AG10803 (cell line): ENCODE data around the gene CAMK2N2.
A peak's percentile ranks its signal among the peaks of the same experiment; 100 is the strongest.

Experiments used
- DNase-seq: peaks from one replicate; pipeline ENCODE4 v3.0.0; 2010; ENCODE audit warnings: low read depth
- H3K4me3 ChIP-seq: 2 replicates; pipeline ENCODE4 v1.5.1; 2011; ENCODE audit warnings: mild to moderate bottlenecking, low read length, control low read depth
- TF ChIP-seq, protein P1 (sequence below): conservative IDR thresholded peaks from 2 replicates; pipeline ENCODE4 v1.5.1; 2011; ENCODE audit warnings: mild to moderate bottlenecking, low read length, control low read depth, inconsistent platforms

CAMK2N2 gene

DNA sequence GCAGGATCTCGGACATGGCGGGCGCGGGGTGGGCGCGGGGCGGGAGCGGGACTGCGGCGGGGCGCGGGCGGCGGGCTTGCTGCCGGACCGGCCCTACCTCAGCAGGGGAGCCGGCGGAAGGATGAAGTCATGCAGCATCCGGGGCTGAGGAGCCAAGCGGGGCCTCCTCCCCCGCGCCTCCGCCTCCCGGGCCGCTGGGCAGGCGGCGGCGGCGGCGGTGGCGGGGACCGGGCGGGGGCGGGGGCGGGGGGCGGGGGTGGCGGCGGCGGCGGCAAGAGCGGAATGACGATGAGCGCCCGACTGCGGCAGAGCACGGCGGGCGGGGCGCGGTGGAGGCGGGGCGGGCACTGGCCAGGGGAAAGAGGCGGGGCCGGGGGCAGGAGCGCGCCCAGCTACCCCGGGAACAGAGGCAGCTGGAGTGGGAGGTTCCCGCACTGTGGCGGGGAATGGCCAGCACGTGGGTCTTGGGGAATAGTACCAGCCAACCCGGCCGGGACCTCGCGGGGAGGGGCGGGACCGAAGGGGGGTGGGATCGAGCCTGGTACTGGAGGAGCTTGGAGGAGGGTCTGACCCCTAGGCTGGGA, at the start of gene CAMK2N2:
TSS of gene CAMK2N2 (minus strand) at position 284 of the 584 bp plus-strand sequence. CDS start at position 16, 268 bp downstream.
- H3K4me3 ChIP-seq = peak within 1 kb of the TSS; percentile 51
- peak; percentile 25 for DNase-seq
- TF ChIP-seq, protein P1, sequence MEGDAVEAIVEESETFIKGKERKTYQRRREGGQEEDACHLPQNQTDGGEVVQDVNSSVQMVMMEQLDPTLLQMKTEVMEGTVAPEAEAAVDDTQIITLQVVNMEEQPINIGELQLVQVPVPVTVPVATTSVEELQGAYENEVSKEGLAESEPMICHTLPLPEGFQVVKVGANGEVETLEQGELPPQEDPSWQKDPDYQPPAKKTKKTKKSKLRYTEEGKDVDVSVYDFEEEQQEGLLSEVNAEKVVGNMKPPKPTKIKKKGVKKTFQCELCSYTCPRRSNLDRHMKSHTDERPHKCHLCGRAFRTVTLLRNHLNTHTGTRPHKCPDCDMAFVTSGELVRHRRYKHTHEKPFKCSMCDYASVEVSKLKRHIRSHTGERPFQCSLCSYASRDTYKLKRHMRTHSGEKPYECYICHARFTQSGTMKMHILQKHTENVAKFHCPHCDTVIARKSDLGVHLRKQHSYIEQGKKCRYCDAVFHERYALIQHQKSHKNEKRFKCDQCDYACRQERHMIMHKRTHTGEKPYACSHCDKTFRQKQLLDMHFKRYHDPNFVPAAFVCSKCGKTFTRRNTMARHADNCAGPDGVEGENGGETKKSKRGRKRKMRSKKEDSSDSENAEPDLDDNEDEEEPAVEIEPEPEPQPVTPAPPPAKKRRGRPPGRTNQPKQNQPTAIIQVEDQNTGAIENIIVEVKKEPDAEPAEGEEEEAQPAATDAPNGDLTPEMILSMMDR = no peak

DNA sequence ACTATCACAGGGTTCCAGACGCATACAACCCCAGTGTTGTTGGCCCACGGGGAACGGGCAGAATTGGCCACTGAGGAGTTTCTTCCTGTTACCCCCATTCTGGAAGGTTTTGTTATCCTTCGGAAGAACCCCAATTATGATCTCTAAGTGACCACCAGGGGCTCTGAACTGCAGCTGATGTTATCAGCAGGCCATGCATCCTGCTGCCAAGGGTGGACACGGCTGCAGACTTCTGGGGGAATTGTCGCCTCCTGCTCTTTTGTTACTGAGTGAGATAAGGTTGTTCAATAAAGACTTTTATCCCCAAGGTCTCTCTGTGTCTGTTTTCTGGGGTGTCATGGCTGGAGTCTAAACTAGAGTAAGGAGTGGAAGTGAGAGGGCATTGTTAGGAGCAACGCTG, 47.4 kb upstream of the CAMK2N2 start:
- TF ChIP-seq, protein P1 = no peak

DNA sequence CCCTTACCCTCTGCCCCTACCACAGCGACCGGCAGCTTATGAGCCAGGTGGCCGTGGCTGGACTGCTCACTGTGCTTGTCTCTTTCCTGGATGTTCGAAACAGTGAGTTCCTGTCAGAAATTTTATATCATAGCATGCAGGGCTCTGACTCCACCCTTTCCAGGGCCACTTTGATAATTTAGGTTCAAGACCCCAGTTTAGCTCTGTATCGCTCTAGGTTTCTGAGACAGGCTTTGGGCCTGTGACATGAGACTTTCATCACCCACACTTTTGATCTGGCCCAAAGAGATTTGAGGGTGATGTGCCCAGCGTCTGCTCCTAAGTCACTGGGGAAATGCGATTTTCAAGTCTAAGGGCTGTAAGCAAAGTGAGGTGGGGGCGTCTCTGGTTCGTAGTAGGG, 46.6 kb upstream of the CAMK2N2 start:
- TF ChIP-seq, protein P1 = no peak
- no peak overlapping the region for H3K4me3 ChIP-seq
- no peak for DNase-seq

More for the DNA sequence above, 47.4 kb upstream of the CAMK2N2 start:
- H3K4me3 ChIP-seq = no peak overlapping the region
- no peak for DNase-seq

DNA sequence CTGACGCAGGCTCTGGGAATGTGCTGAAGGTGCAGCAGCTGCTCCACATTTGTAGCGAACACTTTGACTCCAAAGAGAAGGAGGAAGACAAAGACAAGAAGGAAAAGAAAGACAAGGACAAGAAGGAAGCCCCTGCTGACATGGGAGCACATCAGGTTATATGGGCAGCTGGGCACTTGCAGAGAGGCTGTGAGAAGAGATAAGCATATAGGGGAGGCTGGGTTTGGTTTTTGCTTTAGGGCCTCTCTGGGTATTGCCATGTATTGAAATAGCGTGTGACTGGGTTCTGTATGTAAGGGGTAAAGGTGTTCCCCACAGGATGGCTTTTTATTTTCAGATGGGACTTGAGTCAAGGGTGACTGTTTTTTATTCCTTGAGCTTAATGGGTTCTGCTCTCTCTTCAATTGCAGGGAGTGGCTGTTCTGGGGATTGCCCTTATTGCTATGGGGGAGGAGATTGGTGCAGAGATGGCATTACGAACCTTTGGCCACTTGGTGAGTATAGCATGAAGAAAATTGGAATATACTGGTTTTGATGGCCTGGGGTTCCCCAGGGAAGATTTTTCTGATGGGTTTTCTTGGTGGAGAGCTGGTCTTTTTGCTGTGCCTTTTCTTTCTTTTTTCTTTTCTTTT, 45.1 kb upstream of the CAMK2N2 start:
- TF ChIP-seq, protein P1 = no peak
- DNase-seq = no peak
- no peak overlapping the region for H3K4me3 ChIP-seq

DNA sequence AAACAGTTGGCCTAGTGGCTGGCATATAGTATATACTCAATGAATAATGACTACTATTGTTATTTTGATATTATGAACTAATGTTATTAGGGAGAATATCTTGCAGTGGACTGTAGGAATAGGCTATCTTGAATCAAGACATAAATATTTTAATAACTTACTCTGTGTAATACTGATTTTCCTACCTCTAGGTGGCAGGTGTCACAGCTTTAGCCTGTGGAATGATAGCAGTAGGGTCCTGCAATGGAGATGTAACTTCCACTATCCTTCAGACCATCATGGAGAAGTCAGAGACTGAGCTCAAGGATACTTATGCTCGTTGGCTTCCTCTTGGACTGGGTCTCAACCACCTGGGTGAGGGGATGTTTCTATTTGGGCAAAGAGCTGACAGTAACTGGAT, 44.2 kb upstream of the CAMK2N2 start:
- H3K4me3 ChIP-seq = no peak overlapping the region
- DNase-seq = peak; percentile 24
- TF ChIP-seq, protein P1 = peak; percentile 40

DNA sequence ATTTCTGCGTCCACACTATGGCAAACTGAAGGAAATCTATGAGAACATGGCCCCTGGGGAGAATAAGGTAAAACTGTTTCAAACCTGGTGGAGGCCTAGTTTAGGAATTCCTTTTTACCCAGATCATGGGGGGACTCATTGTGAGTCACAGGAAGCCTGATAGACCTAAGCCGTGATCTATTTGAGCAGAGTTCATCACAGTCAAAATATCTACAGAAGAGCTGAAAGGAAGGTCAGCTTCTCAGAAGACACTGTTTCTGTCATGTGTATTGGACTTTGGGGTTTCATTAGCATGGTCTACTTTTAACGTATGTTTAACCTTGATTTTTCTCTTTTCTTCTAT, 39.0 kb upstream of the CAMK2N2 start:
- peak; percentile 32 for DNase-seq
- TF ChIP-seq, protein P1 = no peak
- H3K4me3 ChIP-seq = peak overlapping the region; percentile 96
